GM12878 (cell line): ENCODE measurements around the gene TTLL4.

ENCODE experiments used
- TCF3 ChIP-seq: IDR thresholded peaks from 2 replicates; pipeline ENCODE4 v1.6.1; 2012; ENCODE audit warnings: low read depth, mild to moderate bottlenecking, low read length, borderline replicate concordance; ENCODE audit not compliant: insufficient read depth
- TF ChIP-seq, protein P1 (sequence below), 3 experiments: IDR thresholded peaks in 2 of 3; conservative IDR thresholded peaks in 1 of 3; 2 replicates each; pipeline ENCODE4 v1.5.1; 2011; ENCODE audit warnings: low read depth in 3 of 3, low read length in 3 of 3, mild to moderate bottlenecking in 3 of 3, control low read depth in 2 of 3, moderate library complexity in 2 of 3, inconsistent platforms in 1 of 3, mixed read lengths in 1 of 3; ENCODE audit not compliant: control insufficient read depth in 2 of 3, insufficient read depth in 1 of 3; ENCODE audit errors: extremely low read depth in 1 of 3

DNA sequence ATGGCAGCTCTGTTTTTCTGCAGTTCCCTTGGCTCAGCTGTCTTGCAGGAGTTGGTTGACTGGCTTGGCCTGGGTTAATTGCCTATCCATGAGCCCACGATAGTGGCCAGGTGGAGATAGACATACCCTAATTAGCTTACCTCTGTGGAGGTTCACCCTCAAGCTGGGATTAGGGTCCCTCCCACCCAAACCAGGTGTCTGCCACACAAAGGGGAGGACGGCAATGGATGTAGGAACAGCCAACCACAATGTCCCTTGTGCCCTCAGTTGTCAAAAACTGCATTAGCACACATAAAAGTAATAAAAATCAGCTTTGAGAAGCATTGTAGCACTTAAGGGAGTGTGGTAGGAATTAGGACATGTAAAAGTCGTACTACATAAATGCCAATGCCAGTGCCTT, 75.5 kb downstream of the TTLL4 start:
- TF ChIP-seq, protein P1, sequence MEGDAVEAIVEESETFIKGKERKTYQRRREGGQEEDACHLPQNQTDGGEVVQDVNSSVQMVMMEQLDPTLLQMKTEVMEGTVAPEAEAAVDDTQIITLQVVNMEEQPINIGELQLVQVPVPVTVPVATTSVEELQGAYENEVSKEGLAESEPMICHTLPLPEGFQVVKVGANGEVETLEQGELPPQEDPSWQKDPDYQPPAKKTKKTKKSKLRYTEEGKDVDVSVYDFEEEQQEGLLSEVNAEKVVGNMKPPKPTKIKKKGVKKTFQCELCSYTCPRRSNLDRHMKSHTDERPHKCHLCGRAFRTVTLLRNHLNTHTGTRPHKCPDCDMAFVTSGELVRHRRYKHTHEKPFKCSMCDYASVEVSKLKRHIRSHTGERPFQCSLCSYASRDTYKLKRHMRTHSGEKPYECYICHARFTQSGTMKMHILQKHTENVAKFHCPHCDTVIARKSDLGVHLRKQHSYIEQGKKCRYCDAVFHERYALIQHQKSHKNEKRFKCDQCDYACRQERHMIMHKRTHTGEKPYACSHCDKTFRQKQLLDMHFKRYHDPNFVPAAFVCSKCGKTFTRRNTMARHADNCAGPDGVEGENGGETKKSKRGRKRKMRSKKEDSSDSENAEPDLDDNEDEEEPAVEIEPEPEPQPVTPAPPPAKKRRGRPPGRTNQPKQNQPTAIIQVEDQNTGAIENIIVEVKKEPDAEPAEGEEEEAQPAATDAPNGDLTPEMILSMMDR (IDR thresholded peaks at IDR 0.05 in 2 of 3, conservative IDR thresholded peaks at IDR 0.05 in 1 of 3; ENCODE audit: control insufficient read depth in 2 of 3, extremely low read depth in 1 of 3, insufficient read depth in 1 of 3, low read depth in 3 of 3, low read length in 3 of 3): no peak
- TF ChIP-seq TCF3: no peak
